Loucy (cell line): ENCODE measurements around the gene SOCS6.

Experiments
- H2AFZ ChIP-seq: fragments of 200-600 bp; sonication (generic); 2 replicates; pipeline ENCODE4 v1.6.0; 2016; ENCODE audit warnings: antibody characterized with exemption, mild to moderate bottlenecking, low read length, moderate library complexity
- H3F3A ChIP-seq: fragments of 200-600 bp; 2 replicates; pipeline ENCODE4 v1.6.0; 2016; ENCODE audit warnings: antibody characterized with exemption, low read depth, mild to moderate bottlenecking
- H3K27me3 ChIP-seq: fragments of 200-600 bp; sonication (generic); 2 replicates; pipeline ENCODE4 v1.6.1; 2014; ENCODE audit warnings: low read length, mild to moderate bottlenecking; ENCODE audit not compliant: insufficient read depth, poor library complexity, severe bottlenecking
- H3K36me3 ChIP-seq: fragments of 200-600 bp; sonication (generic); 2 replicates; pipeline ENCODE4 v1.6.1; 2016; ENCODE audit warnings: low read length; ENCODE audit not compliant: insufficient read depth
- H3K4me1 ChIP-seq: fragments of 200-600 bp; sonication (generic); 2 replicates; pipeline ENCODE4 v1.5.1; 2014; ENCODE audit warnings: low read length, mild to moderate bottlenecking; ENCODE audit not compliant: insufficient read depth, poor library complexity, severe bottlenecking
- H3K4me2 ChIP-seq: fragments of 200-600 bp; sonication (generic); 2 replicates; pipeline ENCODE4 v1.6.0; 2014; ENCODE audit warnings: antibody characterized with exemption, low read length, low read depth, mild to moderate bottlenecking; ENCODE audit not compliant: poor library complexity, severe bottlenecking
- H3K4me3 ChIP-seq: fragments of 200-600 bp; sonication (generic); 2 replicates; pipeline ENCODE4 v1.5.1; 2014; ENCODE audit warnings: low read length, mild to moderate bottlenecking, mixed read lengths; ENCODE audit not compliant: poor library complexity, severe bottlenecking
- H3K79me2 ChIP-seq: fragments of 200-600 bp; sonication (generic); 2 replicates; pipeline ENCODE4 v1.6.1; 2014; ENCODE audit warnings: low read length; ENCODE audit not compliant: insufficient read depth
- H3K9ac ChIP-seq: fragments of 200-600 bp; sonication (generic); 2 replicates; pipeline ENCODE4 v1.6.0; 2014; ENCODE audit warnings: mild to moderate bottlenecking, low read depth, low read length, moderate library complexity; ENCODE audit not compliant: poor library complexity, severe bottlenecking
- H3K9me2 ChIP-seq: fragments of 200-600 bp; sonication (generic); replicated peaks from 2 replicates; pipeline ENCODE4 v1.6.1; 2016; ENCODE audit warnings: low read depth, low read length, mixed read lengths
- H3K9me3 ChIP-seq: fragments of 200-600 bp; sonication (generic); 2 replicates; pipeline ENCODE4 v1.6.1; 2014; ENCODE audit warnings: mild to moderate bottlenecking, antibody characterized with exemption, low read length, low read depth; ENCODE audit not compliant: insufficient read depth
- H4K20me1 ChIP-seq: fragments of 200-600 bp; sonication (generic); 2 replicates; pipeline ENCODE4 v1.6.0; 2014; ENCODE audit warnings: antibody characterized with exemption, low read length, mild to moderate bottlenecking; ENCODE audit not compliant: insufficient read depth, poor library complexity, severe bottlenecking
- EZH2phosphoT487 ChIP-seq: fragments of 200-600 bp; IDR thresholded peaks from 2 replicates; pipeline ENCODE4 v1.6.1; 2018; ENCODE audit warnings: antibody characterized with exemption, mild to moderate bottlenecking, moderate library complexity, borderline replicate concordance
- TF ChIP-seq, protein P1 (sequence below): fragments of 200-600 bp; sonication (generic); conservative IDR thresholded peaks from 2 replicates; pipeline ENCODE4 v1.5.1; 2014; ENCODE audit warnings: mild to moderate bottlenecking, antibody characterized with exemption, low read length

SOCS6 gene

DNA sequence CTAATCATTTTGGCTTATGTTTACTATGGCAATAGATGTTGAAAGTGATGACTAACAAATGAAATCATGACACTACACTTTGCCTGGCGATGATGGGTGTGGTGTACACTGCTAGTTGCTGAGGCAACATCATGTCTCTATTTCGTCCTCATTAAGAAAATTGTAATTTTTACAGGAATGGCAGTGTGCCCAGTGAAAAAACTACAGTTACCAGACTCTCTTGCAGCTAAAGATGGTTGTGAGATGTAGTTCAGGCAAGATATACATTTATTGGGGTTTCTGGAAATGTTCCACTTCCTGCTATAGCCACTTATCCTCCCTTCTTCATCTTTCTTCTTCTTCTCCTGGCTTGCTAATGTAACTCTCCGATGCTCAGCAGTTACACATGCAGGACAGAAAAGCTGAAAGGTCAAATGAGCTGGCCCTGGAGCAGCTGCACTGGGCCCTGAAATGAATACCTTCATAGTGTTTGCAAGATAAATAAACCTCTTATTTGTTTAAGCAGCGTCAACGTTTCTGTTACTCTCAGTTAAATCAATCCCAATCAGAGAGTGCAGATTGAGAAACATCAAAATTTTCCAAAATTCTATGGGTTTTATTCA, 46.0 kb downstream of the SOCS6 start:
- no peak overlapping the region for H3K9ac ChIP-seq
- H4K20me1 ChIP-seq, result no peaks in the 10 kb centered on the region
- H3F3A ChIP-seq, result no peaks in the 10 kb centered on the region
- no peak overlapping the region for H3K4me2 ChIP-seq
- no peaks in the 10 kb centered on the region for H3K9me3 ChIP-seq
- no peak overlapping the region for H2AFZ ChIP-seq
- H3K4me1 ChIP-seq, result no peaks in the 10 kb centered on the region
- H3K36me3 ChIP-seq, result no peaks in the 10 kb centered on the region
- TF ChIP-seq, protein P1, sequence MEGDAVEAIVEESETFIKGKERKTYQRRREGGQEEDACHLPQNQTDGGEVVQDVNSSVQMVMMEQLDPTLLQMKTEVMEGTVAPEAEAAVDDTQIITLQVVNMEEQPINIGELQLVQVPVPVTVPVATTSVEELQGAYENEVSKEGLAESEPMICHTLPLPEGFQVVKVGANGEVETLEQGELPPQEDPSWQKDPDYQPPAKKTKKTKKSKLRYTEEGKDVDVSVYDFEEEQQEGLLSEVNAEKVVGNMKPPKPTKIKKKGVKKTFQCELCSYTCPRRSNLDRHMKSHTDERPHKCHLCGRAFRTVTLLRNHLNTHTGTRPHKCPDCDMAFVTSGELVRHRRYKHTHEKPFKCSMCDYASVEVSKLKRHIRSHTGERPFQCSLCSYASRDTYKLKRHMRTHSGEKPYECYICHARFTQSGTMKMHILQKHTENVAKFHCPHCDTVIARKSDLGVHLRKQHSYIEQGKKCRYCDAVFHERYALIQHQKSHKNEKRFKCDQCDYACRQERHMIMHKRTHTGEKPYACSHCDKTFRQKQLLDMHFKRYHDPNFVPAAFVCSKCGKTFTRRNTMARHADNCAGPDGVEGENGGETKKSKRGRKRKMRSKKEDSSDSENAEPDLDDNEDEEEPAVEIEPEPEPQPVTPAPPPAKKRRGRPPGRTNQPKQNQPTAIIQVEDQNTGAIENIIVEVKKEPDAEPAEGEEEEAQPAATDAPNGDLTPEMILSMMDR, result no peak
- TF ChIP-seq EZH2phosphoT487, result no peak
- H3K27me3 ChIP-seq, result no peaks in the 10 kb centered on the region
- H3K79me2 ChIP-seq, result no peaks in the 10 kb centered on the region
- H3K4me3 ChIP-seq, result no peak overlapping the region
- H3K9me2 ChIP-seq, result no peaks in the 10 kb centered on the region

DNA sequence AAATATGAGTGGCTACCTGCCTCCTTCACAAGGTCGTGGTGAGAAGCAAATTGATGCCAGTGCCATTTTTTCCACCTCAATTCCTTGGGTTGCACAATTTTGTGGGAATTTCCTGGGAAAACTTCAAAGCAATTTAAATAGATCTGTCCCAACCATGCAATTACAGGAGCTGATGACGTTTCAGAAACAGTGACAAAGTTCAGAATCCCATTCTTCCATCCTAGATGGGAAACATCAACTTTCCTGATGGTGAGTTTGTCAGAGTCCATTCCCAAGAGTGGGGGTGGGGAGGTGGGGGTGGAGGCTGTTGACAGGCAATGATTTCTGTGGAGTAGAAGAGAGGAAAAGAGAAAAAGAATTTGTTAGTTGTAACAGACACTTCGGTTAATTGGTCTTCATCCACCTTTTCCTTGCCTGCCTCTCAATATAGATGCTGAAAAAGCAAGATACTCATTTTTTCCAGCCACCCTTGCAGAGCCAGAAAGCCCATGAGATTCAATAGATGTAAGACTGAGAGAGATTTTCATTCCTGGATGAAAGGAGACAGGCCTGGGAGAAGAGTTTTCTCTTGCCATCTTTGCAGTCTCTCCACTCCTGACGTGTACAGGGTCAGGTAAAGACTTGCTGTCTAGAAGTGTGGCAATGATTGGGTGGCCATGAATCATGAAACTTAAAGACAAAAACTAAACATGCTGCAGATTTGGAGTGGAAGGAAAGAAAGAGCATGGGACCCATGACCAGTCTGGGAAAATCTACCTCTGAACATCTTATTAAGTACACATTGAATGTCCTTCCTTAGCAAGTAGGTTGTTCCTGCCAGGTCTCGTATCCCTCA, 47.3 kb downstream of the SOCS6 start:
- no peak overlapping the region for H3K4me3 ChIP-seq
- no peaks in the 10 kb centered on the region for H3K36me3 ChIP-seq
- H3F3A ChIP-seq, result no peaks in the 10 kb centered on the region
- no peaks in the 10 kb centered on the region for H3K9me2 ChIP-seq
- no peak overlapping the region for H3K4me2 ChIP-seq
- H3K4me1 ChIP-seq, result no peaks in the 10 kb centered on the region
- no peaks in the 10 kb centered on the region for H3K79me2 ChIP-seq
- TF ChIP-seq, protein P1, result no peak
- no peak for TF ChIP-seq EZH2phosphoT487
- no peaks in the 10 kb centered on the region for H4K20me1 ChIP-seq
- H3K9ac ChIP-seq, result no peak overlapping the region
- H3K9me3 ChIP-seq, result no peaks in the 10 kb centered on the region
- H2AFZ ChIP-seq, result no peak overlapping the region
- H3K27me3 ChIP-seq, result no peaks in the 10 kb centered on the region

DNA sequence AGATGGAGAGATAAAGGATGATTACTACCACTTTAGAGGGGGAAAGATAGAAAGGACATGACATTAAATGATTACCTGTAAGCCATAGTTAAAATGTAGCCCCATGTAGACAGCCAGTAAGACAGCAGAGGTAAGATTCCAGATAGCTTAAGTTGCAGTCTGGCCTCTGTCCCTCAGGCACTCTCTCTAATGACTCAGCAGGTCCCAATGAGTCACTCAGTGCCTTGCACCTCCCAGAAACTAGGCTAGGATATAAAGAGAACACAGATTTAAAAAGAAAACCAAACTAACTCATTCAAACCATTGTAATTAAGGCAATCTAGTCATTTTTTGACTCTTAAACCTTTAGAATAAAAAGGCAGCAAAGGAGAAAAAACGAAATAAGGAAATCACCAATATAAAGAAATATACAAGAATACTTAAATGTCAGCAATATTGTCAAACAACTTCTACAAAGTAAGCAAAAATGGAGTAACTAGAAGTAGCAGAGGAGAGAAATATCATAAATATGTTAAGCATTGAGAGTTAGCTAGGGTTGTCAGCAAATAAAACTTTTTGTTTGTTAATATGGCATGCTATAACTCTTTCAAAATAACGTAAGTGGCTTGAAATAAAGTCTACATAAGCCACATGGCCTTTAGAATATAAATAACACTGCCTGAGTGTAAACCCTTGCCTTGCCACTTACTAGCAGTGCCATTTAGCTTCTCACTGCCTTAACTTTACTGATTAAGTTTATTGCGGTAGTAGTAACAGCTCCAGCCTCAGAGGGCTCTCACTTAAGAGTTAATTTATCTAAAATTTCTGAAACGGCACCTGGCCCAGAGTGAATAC, 48.5 kb downstream of the SOCS6 start:
- Histone ChIP-seq H3K27me3 (no peaks in the 10 kb centered on the region), H3K4me2 (no peak overlapping the region), H3F3A (no peaks in the 10 kb centered on the region), H2AFZ (no peak overlapping the region), H3K36me3 (no peaks in the 10 kb centered on the region), H3K9ac (no peak overlapping the region), H3K4me3 (no peak overlapping the region), H4K20me1 (no peaks in the 10 kb centered on the region), H3K9me3 (no peaks in the 10 kb centered on the region), H3K9me2 (no peaks in the 10 kb centered on the region), H3K79me2 (no peaks in the 10 kb centered on the region), H3K4me1 (no peaks in the 10 kb centered on the region)
- TF ChIP-seq EZH2phosphoT487, result no peak
- TF ChIP-seq, protein P1, result no peak
